ENCODE measurements around the gene WWOX. TPM values are rescaled to one million over a fixed set of nuclear protein-coding genes. Genes with fewer than 3 reads are reported as not detected.

The WWOX gene
- total RNA-seq, 1 experiment from 2014 or later = 15.6 TPM

GRCh38 chr16:78762222-78762621 is 662.8 kb downstream of the WWOX start:
- no peak overlapping the region for H4K5ac ChIP-seq (ENCODE audit: insufficient read length, low read depth, low read length)
- H3K56ac ChIP-seq (ENCODE audit: insufficient read length, low read depth, low read length) = no peak overlapping the region
- no peak overlapping the region for H2AFZ ChIP-seq (ENCODE audit: low read length)
- no peak for DNase-seq
- H3K27me3 ChIP-seq (ENCODE audit: insufficient read depth, low read length) = no peaks in the 10 kb centered on the region
- H3K18ac ChIP-seq (ENCODE audit: insufficient read length, low read depth, low read length) = no peak overlapping the region
- WGBS (ENCODE audit: extremely low coverage, insufficient read length, low lambda C conversion rate) = no CpG with 5 or more reads among the region's 6 CpGs
- no peak overlapping the region for H3K4me3 Mint-ChIP-seq
- no peak overlapping the region for H2BK15ac ChIP-seq (ENCODE audit: low read depth, low read length)
- no peak overlapping the region for H3K14ac ChIP-seq (ENCODE audit: insufficient read depth, low read length)
- no peaks in the 10 kb centered on the region; a peak in 3 of 4 replicates for H3K4me1 Mint-ChIP-seq
- no peak overlapping the region for H2BK120ac ChIP-seq (ENCODE audit: low read depth, low read length, poor library complexity, severe bottlenecking)
- H3K4ac ChIP-seq (ENCODE audit: low read depth, low read length) = no peak overlapping the region
- no peaks in the 10 kb centered on the region for H3K36me3 Mint-ChIP-seq (ENCODE audit: insufficient read depth in 1 of 3, low read depth in 3 of 3)
- H3K27ac ChIP-seq (ENCODE audit: insufficient read length, low read depth, low read length) = no peak overlapping the region
- H2AK5ac ChIP-seq (ENCODE audit: insufficient read length, low read length) = no peak overlapping the region
- H3K9me3 Mint-ChIP-seq = no peaks in the 10 kb centered on the region
- no peak overlapping the region for H3K27ac Mint-ChIP-seq
- no peak overlapping the region for H2BK20ac ChIP-seq (ENCODE audit: low read depth, low read length, poor library complexity, severe bottlenecking)
- no peak overlapping the region for H3K9ac ChIP-seq (ENCODE audit: extremely low read depth, insufficient read length, low read length)
- H3K23me2 ChIP-seq (ENCODE audit: insufficient read length, low read depth, low read length, poor library complexity, severe bottlenecking) = no peaks in the 10 kb centered on the region
- H3K27me3 Mint-ChIP-seq (ENCODE audit: low read depth) = peaks cover 2% of the 10 kb centered on the region; the same call in 1 of the 2 replicates
- H3K9me3 ChIP-seq (ENCODE audit: control insufficient read depth, low read depth, low read length) = no peaks in the 10 kb centered on the region
- H3K79me1 ChIP-seq (ENCODE audit: insufficient read depth, low read depth, low read length, poor library complexity, severe bottlenecking) = no peaks in the 10 kb centered on the region
- no peaks in the 10 kb centered on the region for H3K79me2 ChIP-seq (ENCODE audit: insufficient read depth, low read length)
- H3K23ac ChIP-seq (ENCODE audit: insufficient read length, low read depth, low read length) = no peak overlapping the region
- no peak overlapping the region for H2BK12ac ChIP-seq (ENCODE audit: insufficient read length, low read depth, low read length)
- no peaks in the 10 kb centered on the region for H4K20me1 ChIP-seq (ENCODE audit: control insufficient read depth, insufficient read depth, insufficient read length)
- H2BK5ac ChIP-seq (ENCODE audit: insufficient read length, low read length) = no peak overlapping the region
- no peak overlapping the region for H3T11ph ChIP-seq (ENCODE audit: low read length)
- H3K4me2 ChIP-seq (ENCODE audit: insufficient read depth, insufficient read length, low read length) = no peak overlapping the region
- TF ChIP-seq CTCF (conservative IDR thresholded peaks at IDR 0.05) = no peak
- no peak overlapping the region for H4K8ac ChIP-seq (replicated peaks; ENCODE audit: insufficient read length, low read depth, low read length)
- no peaks in the 10 kb centered on the region; the same call in 1 of the 2 replicates for H3K4me1 ChIP-seq (ENCODE audit: insufficient read depth, low read length)
- no peak overlapping the region for H4K91ac ChIP-seq (ENCODE audit: insufficient read length, low read depth, low read length)
